SU-DHL-6 (cell line): Measurements from ENCODE around the gene LHFPL3.

ENCODE experiments used
- H2AFZ ChIP-seq: fragments of 200-600 bp; sonication (generic); 2 replicates; pipeline ENCODE4 v1.6.1; 2014; ENCODE audit warnings: low read depth, mild to moderate bottlenecking, moderate library complexity, mixed read lengths, antibody characterized with exemption, low read length; ENCODE audit not compliant: severe bottlenecking
- H3F3A ChIP-seq: fragments of 200-600 bp; shearing (Covaris generic); 2 replicates; pipeline ENCODE4 v1.6.0; 2016; ENCODE audit warnings: antibody characterized with exemption, mild to moderate bottlenecking; ENCODE audit not compliant: insufficient read depth
- H3K27ac ChIP-seq: fragments of 200-600 bp; sonication (generic); 2 replicates; pipeline ENCODE4 v1.5.1; 2016; ENCODE audit warnings: low read depth, mild to moderate bottlenecking, low read length, moderate library complexity, mixed read lengths
- H3K27me3 ChIP-seq: fragments of 200-600 bp; sonication (generic), shearing (Covaris generic); 2 replicates; pipeline ENCODE4 v1.6.0; 2014; ENCODE audit warnings: mild to moderate bottlenecking, low read length
- H3K36me3 ChIP-seq: fragments of 200-600 bp; sonication (generic); 2 replicates; pipeline ENCODE4 v1.6.1; 2014; ENCODE audit warnings: mild to moderate bottlenecking, low read length, mixed read lengths
- H3K4me2 ChIP-seq: fragments of 300-600, 200-600 bp; shearing (Covaris generic), sonication (generic); 2 replicates; pipeline ENCODE4 v1.6.0; 2014; ENCODE audit warnings: low read length, low read depth, mild to moderate bottlenecking; ENCODE audit not compliant: poor library complexity, severe bottlenecking
- H3K4me3 ChIP-seq: fragments of 200-600 bp; sonication (generic); 2 replicates; pipeline ENCODE4 v1.5.1; 2014; ENCODE audit warnings: antibody characterized with exemption, low read length, mild to moderate bottlenecking, mixed read lengths; ENCODE audit not compliant: insufficient read depth, poor library complexity, severe bottlenecking
- H3K79me2 ChIP-seq: fragments of 200-600 bp; sonication (generic); 2 replicates; pipeline ENCODE4 v1.6.1; 2014; ENCODE audit warnings: mild to moderate bottlenecking, low read length, moderate library complexity; ENCODE audit not compliant: insufficient read depth
- H3K9ac ChIP-seq: fragments of 200-600 bp; sonication (generic); 2 replicates; pipeline ENCODE4 v1.7.0; 2014; ENCODE audit warnings: mild to moderate bottlenecking, low read length
- H3K9me2 ChIP-seq: fragments of 200-600 bp; sonication (generic); replicated peaks from 2 replicates; pipeline ENCODE4 v1.6.1; 2014; ENCODE audit warnings: low read length; ENCODE audit not compliant: insufficient read depth
- H3K9me3 ChIP-seq: fragments of 200-600 bp; sonication (generic); 2 replicates; pipeline ENCODE4 v1.6.1; 2014; ENCODE audit warnings: low read length, mixed read lengths; ENCODE audit not compliant: insufficient read depth
- H4K20me1 ChIP-seq: fragments of 200-600 bp; sonication (generic); 2 replicates; pipeline ENCODE4 v1.6.1; 2014; ENCODE audit warnings: low read depth, mild to moderate bottlenecking, antibody characterized with exemption, low read length, moderate library complexity, mixed read lengths
- EZH2phosphoT487 ChIP-seq: fragments of 200-600 bp; sonication (generic), shearing (Covaris generic); conservative IDR thresholded peaks from 2 replicates; pipeline ENCODE4 v1.6.1; 2018; ENCODE audit warnings: mild to moderate bottlenecking, antibody characterized with exemption, low read length, moderate library complexity, mixed read lengths
- TF ChIP-seq, protein P1 (sequence below): fragments of 200-600 bp; sonication (generic); IDR thresholded peaks from one replicate; pipeline ENCODE4 v1.5.1; 2017; ENCODE audit warnings: antibody characterized with exemption, mild to moderate bottlenecking, low read length, moderate library complexity; ENCODE audit not compliant: insufficient read depth, poor library complexity, severe bottlenecking

LHFPL3 gene

DNA sequence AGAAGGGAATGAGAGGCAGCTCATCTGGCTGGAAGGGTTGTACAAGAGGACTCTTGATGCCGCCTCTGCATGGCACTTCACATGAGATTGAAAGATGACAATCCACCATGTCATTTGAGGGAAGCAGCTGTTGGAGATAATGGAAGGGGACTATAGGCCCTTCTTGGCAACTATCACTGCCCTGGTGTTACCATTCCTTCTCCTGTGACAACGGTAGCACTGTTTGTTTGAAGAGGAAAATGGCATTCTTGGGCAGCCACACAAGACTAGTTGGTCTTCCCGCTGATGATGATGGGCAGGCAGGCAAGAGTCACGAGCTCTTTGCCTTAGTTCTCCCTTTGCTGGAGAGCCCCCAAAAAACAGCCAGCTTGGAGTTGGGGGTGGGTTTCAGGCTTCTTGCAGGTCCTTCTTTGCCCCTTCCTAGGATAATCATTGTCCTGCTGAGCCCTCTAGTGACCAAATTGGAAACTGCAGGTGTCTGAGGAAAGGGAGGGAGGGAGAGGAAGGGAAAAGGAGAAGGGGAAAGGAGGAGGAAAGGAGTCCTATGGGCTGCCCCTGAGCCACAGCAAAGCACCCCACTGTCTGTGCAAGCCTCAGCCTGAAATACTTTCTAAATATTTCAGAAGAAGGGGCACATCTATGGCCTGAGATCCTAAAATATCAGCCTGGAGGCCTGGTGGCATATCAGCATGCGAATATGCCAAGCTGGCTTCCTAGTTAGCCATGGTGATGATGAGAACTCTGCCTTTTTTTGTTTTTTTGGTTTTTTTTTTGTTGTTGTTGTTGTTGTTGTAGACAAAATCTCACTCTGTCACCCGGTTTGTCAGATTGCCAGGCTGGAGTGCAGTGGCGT, 520.0 kb downstream of the LHFPL3 start:
- no peak overlapping the region for H3K4me2 ChIP-seq

DNA sequence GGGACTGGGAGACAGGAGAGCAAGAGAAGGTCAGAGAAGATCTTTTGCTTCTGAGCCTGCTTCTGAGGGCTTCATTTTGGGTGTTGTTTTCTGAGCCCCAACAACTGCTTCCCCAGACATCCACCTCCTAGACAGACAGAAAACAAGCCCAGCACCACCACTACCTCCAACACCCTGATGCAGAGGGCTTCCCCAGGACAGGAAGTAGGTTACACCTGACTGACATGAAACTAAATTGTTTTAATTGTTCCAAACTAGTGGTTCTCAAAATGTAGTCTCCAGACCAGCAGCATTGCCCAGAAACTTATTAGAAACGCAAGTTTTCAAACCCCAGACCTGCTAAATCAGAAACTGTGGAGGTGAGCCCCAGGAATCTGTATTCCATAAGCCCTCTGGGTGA, 522.0 kb downstream of the LHFPL3 start:
- TF ChIP-seq EZH2phosphoT487 = no peak
- TF ChIP-seq, protein P1, sequence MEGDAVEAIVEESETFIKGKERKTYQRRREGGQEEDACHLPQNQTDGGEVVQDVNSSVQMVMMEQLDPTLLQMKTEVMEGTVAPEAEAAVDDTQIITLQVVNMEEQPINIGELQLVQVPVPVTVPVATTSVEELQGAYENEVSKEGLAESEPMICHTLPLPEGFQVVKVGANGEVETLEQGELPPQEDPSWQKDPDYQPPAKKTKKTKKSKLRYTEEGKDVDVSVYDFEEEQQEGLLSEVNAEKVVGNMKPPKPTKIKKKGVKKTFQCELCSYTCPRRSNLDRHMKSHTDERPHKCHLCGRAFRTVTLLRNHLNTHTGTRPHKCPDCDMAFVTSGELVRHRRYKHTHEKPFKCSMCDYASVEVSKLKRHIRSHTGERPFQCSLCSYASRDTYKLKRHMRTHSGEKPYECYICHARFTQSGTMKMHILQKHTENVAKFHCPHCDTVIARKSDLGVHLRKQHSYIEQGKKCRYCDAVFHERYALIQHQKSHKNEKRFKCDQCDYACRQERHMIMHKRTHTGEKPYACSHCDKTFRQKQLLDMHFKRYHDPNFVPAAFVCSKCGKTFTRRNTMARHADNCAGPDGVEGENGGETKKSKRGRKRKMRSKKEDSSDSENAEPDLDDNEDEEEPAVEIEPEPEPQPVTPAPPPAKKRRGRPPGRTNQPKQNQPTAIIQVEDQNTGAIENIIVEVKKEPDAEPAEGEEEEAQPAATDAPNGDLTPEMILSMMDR = no peak
- H3F3A ChIP-seq = no peaks in the 10 kb centered on the region
- no peaks in the 10 kb centered on the region for H3K79me2 ChIP-seq
- no peak overlapping the region for H3K4me3 ChIP-seq
- no peaks in the 10 kb centered on the region for H4K20me1 ChIP-seq
- no peaks in the 10 kb centered on the region for H3K27me3 ChIP-seq
- no peaks in the 10 kb centered on the region for H3K36me3 ChIP-seq
- no peaks in the 10 kb centered on the region for H3K9me3 ChIP-seq
- H3K9ac ChIP-seq = no peak overlapping the region
- no peak overlapping the region for H2AFZ ChIP-seq
- H3K27ac ChIP-seq = no peak overlapping the region
- no peaks in the 10 kb centered on the region for H3K9me2 ChIP-seq
- H3K4me2 ChIP-seq = no peak overlapping the region

More for the DNA sequence above, 520.0 kb downstream of the LHFPL3 start:
- TF ChIP-seq, protein P1 = peak; percentile 98
- no peak for TF ChIP-seq EZH2phosphoT487
- Histone ChIP-seq H3K27ac (no peak overlapping the region), H3K9me3 (no peaks in the 10 kb centered on the region), H3K4me3 (no peak overlapping the region), H3K36me3 (no peaks in the 10 kb centered on the region), H2AFZ (no peak overlapping the region), H3K9ac (no peak overlapping the region), H4K20me1 (no peaks in the 10 kb centered on the region), H3K27me3 (no peaks in the 10 kb centered on the region), H3F3A (no peaks in the 10 kb centered on the region), H3K9me2 (no peaks in the 10 kb centered on the region), H3K79me2 (no peaks in the 10 kb centered on the region)

DNA sequence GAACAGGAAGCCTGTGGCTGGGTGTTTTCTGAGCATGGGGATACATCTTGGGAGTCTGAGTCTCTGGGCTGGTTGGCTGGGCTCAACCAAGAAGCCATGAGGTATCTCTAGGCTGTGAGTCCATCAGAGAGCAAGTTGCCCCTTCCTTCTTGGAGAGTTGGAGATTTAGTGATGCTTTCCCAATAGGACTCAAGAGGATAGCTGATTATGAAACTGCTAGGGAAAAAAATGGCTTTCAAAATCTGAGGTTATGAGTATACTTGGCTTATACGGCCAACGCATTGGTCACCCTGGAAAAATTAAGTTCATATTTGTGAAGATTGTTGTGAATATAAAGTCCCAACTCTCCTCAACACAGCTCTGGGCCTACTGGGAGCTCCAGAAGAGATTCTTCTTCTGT, 522.9 kb downstream of the LHFPL3 start:
- Histone ChIP-seq H3K4me3 (no peak overlapping the region), H3F3A (no peaks in the 10 kb centered on the region), H2AFZ (no peak overlapping the region), H3K79me2 (no peaks in the 10 kb centered on the region), H3K27me3 (no peaks in the 10 kb centered on the region), H4K20me1 (no peaks in the 10 kb centered on the region), H3K9me3 (no peaks in the 10 kb centered on the region), H3K27ac (no peak overlapping the region), H3K9me2 (no peaks in the 10 kb centered on the region), H3K9ac (no peak overlapping the region), H3K36me3 (no peaks in the 10 kb centered on the region), H3K4me2 (no peak overlapping the region)
- TF ChIP-seq EZH2phosphoT487 = no peak
- TF ChIP-seq, protein P1 = no peak
